Measurements from ENCODE around the gene ZNF546.

DNA sequence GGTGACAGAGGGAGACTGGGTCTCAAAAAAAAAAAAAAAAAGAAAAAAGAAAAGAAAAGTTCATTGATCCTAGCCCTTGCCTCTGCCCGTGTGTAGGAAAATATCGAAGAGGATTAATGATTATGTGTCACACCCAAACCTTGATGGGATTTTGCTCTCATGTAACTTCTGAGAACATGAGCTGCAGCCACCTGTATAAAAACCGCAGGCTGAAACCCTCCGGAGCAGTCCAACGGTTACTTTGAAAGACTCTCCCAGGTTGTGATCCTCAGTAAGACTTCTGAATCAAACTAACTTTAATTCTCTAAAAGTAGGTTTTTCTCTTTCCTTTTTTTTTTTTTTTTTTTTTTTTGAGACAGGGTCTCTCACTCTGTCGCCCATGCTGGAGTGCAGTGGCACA, 30.2 kb upstream of the ZNF546 start:
- TF ChIP-seq, protein P1, sequence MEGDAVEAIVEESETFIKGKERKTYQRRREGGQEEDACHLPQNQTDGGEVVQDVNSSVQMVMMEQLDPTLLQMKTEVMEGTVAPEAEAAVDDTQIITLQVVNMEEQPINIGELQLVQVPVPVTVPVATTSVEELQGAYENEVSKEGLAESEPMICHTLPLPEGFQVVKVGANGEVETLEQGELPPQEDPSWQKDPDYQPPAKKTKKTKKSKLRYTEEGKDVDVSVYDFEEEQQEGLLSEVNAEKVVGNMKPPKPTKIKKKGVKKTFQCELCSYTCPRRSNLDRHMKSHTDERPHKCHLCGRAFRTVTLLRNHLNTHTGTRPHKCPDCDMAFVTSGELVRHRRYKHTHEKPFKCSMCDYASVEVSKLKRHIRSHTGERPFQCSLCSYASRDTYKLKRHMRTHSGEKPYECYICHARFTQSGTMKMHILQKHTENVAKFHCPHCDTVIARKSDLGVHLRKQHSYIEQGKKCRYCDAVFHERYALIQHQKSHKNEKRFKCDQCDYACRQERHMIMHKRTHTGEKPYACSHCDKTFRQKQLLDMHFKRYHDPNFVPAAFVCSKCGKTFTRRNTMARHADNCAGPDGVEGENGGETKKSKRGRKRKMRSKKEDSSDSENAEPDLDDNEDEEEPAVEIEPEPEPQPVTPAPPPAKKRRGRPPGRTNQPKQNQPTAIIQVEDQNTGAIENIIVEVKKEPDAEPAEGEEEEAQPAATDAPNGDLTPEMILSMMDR (IDR thresholded peaks at IDR 0.05): no peak
- no peak for TF ChIP-seq EZH2 (IDR thresholded peaks at IDR 0.05; ENCODE audit: borderline replicate concordance, insufficient read depth, low read depth, low read length, poor library complexity, severe bottlenecking)
